HCT116 (cell line): Measurements from ENCODE around the gene PTBP3. TPM values are rescaled to one million over a fixed set of nuclear protein-coding genes. Genes with fewer than 3 reads are reported as not detected.

Experiments
- ATAC-seq: fragments of 200-7000 bp; cut with Tn5 transposase; 2 replicates; pipeline ENCODE4 v1.9.1; 2020; ENCODE audit warnings: mild to moderate bottlenecking, moderate library complexity
- BruUV-seq: library from RNA; stranded (reverse); fragments of 400-500 nt; replicated peaks from 2 replicates; lab custom pipeline; 2021; lab: Mats Ljungman, UMichigan
- CTCF ChIA-PET: fragments of 300-600 bp; sonication (Branson Sonifier 250); formaldehyde crosslinking; loops from one replicate; lab custom pipeline; 2021; ENCODE audit warnings: antibody characterized with exemption; lab: Charles Lee
- POLR2A ChIA-PET: fragments of 300-600, 350-600 bp; sonication (Branson Sonifier 250); formaldehyde crosslinking; loops from one replicate; lab custom pipeline; 2021; ENCODE audit warnings: antibody characterized with exemption; lab: Charles Lee
- RAD21 ChIA-PET, 2 experiments: fragments of 300-600 bp; sonication (Branson Sonifier 250); formaldehyde crosslinking; loops; one replicate each; lab custom pipeline; 2023; ENCODE audit warnings: low total read pairs in 2 of 2; ENCODE audit not compliant: uncharacterized antibody in 2 of 2, unreplicated experiment in 2 of 2, low non-redundant PET in 1 of 2; lab: Charles Lee
- DNase-seq: peaks from one replicate; pipeline ENCODE4 v3.0.0-alpha.2; 2010; ENCODE audit warnings: low read depth, low spot score
- H2AFZ ChIP-seq: fragments of 200-600 bp; shearing (Covaris generic), sonication (generic); 2 replicates; pipeline ENCODE4 v1.6.1; 2017; ENCODE audit warnings: low read depth, mixed run types, mixed read lengths, antibody characterized with exemption, low read length; ENCODE audit not compliant: poor library complexity, severe bottlenecking
- H3K27ac ChIP-seq: 2 replicates; pipeline ENCODE4 v1.5.1; 2012; ENCODE audit warnings: low read depth, low read length
- H3K27me3 ChIP-seq: fragments of 200-600 bp; sonication (generic); 2 replicates; pipeline ENCODE4 v1.6.1; 2016; ENCODE audit warnings: mixed run types, low read length, mixed read lengths; ENCODE audit not compliant: insufficient read depth
- H3K36me3 ChIP-seq, 2 experiments: fragments of 200-500 bp in 1 of 2; fragments of 200-600 bp in 1 of 2; sonication (Bioruptor generic) in 1 of 2; sonication (generic) in 1 of 2; 2 replicates each; pipeline versions ENCODE4 v1.5.1 to v1.6.1; 2014 to 2016; ENCODE audit warnings: low read length in 2 of 2, inconsistent platforms in 1 of 2, mixed read lengths in 1 of 2, mixed run types in 1 of 2; ENCODE audit not compliant: insufficient read depth in 2 of 2, control insufficient read depth in 1 of 2
- H3K4me1 ChIP-seq, 2 experiments: fragments of 200-600 bp in 1 of 2; sonication (generic) in 1 of 2; 2 replicates each; pipeline versions ENCODE4 v1.5.1 to v1.6.1; 2012 to 2017; ENCODE audit warnings: low read length in 2 of 2, inconsistent platforms in 1 of 2, mild to moderate bottlenecking in 1 of 2, mixed read lengths in 1 of 2, mixed run types in 1 of 2, moderate library complexity in 1 of 2; ENCODE audit not compliant: insufficient read depth in 2 of 2, control insufficient read depth in 1 of 2
- H3K4me2 ChIP-seq: fragments of 200-600 bp; sonication (generic); 2 replicates; pipeline ENCODE4 v1.6.1; 2017; ENCODE audit warnings: mixed run types, low read length, mixed read lengths
- H3K4me3 ChIP-seq, 2 experiments: fragments of 200-600 bp in 1 of 2; sonication (generic) in 1 of 2; replicated peaks in 1 of 2; 2 replicates each; pipeline ENCODE4 v1.5.1; 2011 to 2016; ENCODE audit warnings: low read length in 2 of 2, control low read depth in 1 of 2, low read depth in 1 of 2, mild to moderate bottlenecking in 1 of 2, mixed read lengths in 1 of 2, mixed run types in 1 of 2
- H3K79me2 ChIP-seq: fragments of 200-600 bp; sonication (generic); 2 replicates; pipeline ENCODE4 v1.6.1; 2017; ENCODE audit warnings: mild to moderate bottlenecking, mixed run types, low read length, moderate library complexity, mixed read lengths; ENCODE audit not compliant: insufficient read depth
- H3K9ac ChIP-seq: fragments of 200-600 bp; sonication (generic); 2 replicates; pipeline ENCODE4 v1.6.1; 2016; ENCODE audit warnings: low read length, mixed read lengths
- H3K9me2 ChIP-seq: fragments of 200-600 bp; sonication (generic), shearing (Covaris generic); 2 replicates; pipeline ENCODE4 v1.6.1; 2017; ENCODE audit warnings: mixed run types, mild to moderate bottlenecking, moderate library complexity; ENCODE audit not compliant: insufficient read depth
- H3K9me3 ChIP-seq, 2 experiments: fragments of 200-500 bp in 1 of 2; fragments of 200-600 bp in 1 of 2; sonication (Bioruptor generic) in 1 of 2; sonication (generic) in 1 of 2; 2 replicates each; pipeline ENCODE4 v1.6.1; 2014 to 2017; ENCODE audit warnings: low read length in 2 of 2, mixed read lengths in 2 of 2, inconsistent platforms in 1 of 2, low read depth in 1 of 2, mild to moderate bottlenecking in 1 of 2, mixed run types in 1 of 2, moderate library complexity in 1 of 2; ENCODE audit not compliant: control insufficient read depth in 1 of 2, insufficient read depth in 1 of 2
- H4K20me1 ChIP-seq: fragments of 200-600 bp; sonication (generic), shearing (Covaris generic); 2 replicates; pipeline ENCODE4 v1.6.1; 2017; ENCODE audit warnings: mixed run types, mild to moderate bottlenecking, moderate library complexity; ENCODE audit not compliant: insufficient read depth
- CEBPB ChIP-seq: IDR thresholded peaks from 2 replicates; pipeline ENCODE4 v1.6.1; 2012; ENCODE audit warnings: low read depth
- CTCF ChIP-seq, 3 experiments: fragments of 200-600 bp in 1 of 3; sonication (generic) in 1 of 3; IDR thresholded peaks in 2 of 3; conservative IDR thresholded peaks in 1 of 3; 2 replicates each; pipeline ENCODE4 v1.5.1; 2012 to 2017; ENCODE audit warnings: low read depth in 2 of 3, low read length in 2 of 3, antibody characterized with exemption in 1 of 3, borderline replicate concordance in 1 of 3, control low read depth in 1 of 3, mild to moderate bottlenecking in 1 of 3, mixed read lengths in 1 of 3, mixed run types in 1 of 3, moderate library complexity in 1 of 3; ENCODE audit not compliant: insufficient read depth in 1 of 3
- EGR1 ChIP-seq: IDR thresholded peaks from 2 replicates; pipeline ENCODE4 v1.6.1; 2012; ENCODE audit warnings: low read depth
- ELF1 ChIP-seq: IDR thresholded peaks from 2 replicates; pipeline ENCODE4 v1.6.1; 2012; ENCODE audit warnings: low read depth, borderline replicate concordance
- EZH2phosphoT487 ChIP-seq: fragments of 200-600 bp; IDR thresholded peaks from 2 replicates; pipeline ENCODE4 v1.6.1; 2018; ENCODE audit warnings: antibody characterized with exemption, borderline replicate concordance
- FOSL1 ChIP-seq: IDR thresholded peaks from 2 replicates; pipeline ENCODE4 v1.6.1; 2012; ENCODE audit warnings: low read depth
- JUND ChIP-seq: IDR thresholded peaks from 2 replicates; pipeline ENCODE4 v1.6.1; 2012
- POLR2AphosphoS5 ChIP-seq: IDR thresholded peaks from 2 replicates; pipeline ENCODE4 v1.6.1; 2011; ENCODE audit warnings: mild to moderate bottlenecking, low read depth, low read length, moderate library complexity
- RAD21 ChIP-seq: IDR thresholded peaks from 2 replicates; pipeline ENCODE4 v1.6.1; 2012; ENCODE audit warnings: low read depth, mild to moderate bottlenecking
- SIN3A ChIP-seq: IDR thresholded peaks from 2 replicates; pipeline ENCODE4 v1.6.1; 2012; ENCODE audit warnings: low read depth
- SP1 ChIP-seq: IDR thresholded peaks from 2 replicates; pipeline ENCODE4 v1.6.1; 2012; ENCODE audit warnings: low read depth
- SRF ChIP-seq: IDR thresholded peaks from 2 replicates; pipeline ENCODE4 v1.6.1; 2012; ENCODE audit warnings: low read depth
- TCF7L2 ChIP-seq: IDR thresholded peaks from 2 replicates; pipeline ENCODE4 v1.7.0; 2011; ENCODE audit warnings: borderline replicate concordance, inconsistent platforms; ENCODE audit not compliant: insufficient read depth, insufficient read length; ENCODE audit errors: extremely low read depth
- YY1 ChIP-seq: IDR thresholded peaks from 2 replicates; pipeline ENCODE4 v1.6.1; 2011; ENCODE audit warnings: low read length, low read depth, moderate library complexity, mild to moderate bottlenecking; ENCODE audit not compliant: insufficient replicate concordance; ENCODE audit errors: extremely low read depth
- ZFX ChIP-seq: fragments of 450-650 bp; IDR thresholded peaks from 2 replicates; pipeline ENCODE4 v1.6.1; 2017
- ZNF274 ChIP-seq: fragments of 200-500 bp; sonication (Bioruptor generic); IDR thresholded peaks from 2 replicates; pipeline ENCODE4 v1.6.1; 2014; ENCODE audit warnings: mild to moderate bottlenecking, low read depth, low read length, inconsistent platforms
- intact Hi-C: fragments of 100-400 bp; cut with micrococcal nuclease; formaldehyde crosslinking; loops from 2 replicates; pipeline ENCODE4 v1.10.0; 2022
- total RNA-seq: library from RNA; stranded (reverse); gene quantifications from one replicate; pipeline ENCODE4 v1.2.1, GENCODE V29; 2021; ENCODE audit not compliant: unreplicated experiment
- TF ChIP-seq, protein P1 (sequence below): IDR thresholded peaks from 2 replicates; pipeline ENCODE4 v1.6.1; 2012

PTBP3 gene
- total RNA-seq, 1 experiment from 2014 or later: 102 TPM

DNA sequence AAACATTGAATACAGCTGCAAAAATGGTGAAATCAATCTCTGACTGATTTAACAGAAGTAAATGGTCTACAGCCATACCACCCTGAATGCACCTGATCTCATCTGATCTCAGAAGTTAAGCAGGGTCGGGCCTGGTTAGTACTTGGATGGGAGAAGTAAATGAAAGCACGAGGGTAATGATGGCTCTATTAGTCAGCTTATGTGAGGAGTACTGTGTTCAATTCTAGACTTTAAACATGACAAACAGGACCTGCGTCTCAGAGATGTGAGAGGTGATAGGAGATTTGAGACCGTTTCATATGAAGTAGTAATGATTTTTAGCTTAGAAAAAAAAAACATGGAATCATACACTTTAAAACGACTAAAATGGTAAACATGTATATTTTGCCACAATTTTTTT, 81.2 kb downstream of the PTBP3 start:
- no peaks in the 10 kb centered on the region for H3K9me2 ChIP-seq
- no peak overlapping the region for H2AFZ ChIP-seq
- no peak overlapping the region for H3K4me2 ChIP-seq
- ChIA-PET POLR2A (no interaction called here), CTCF (no interaction called here), RAD21 (no interaction called here)
- no peaks in the 10 kb centered on the region for H3K9me3 ChIP-seq
- peaks cover 0 to 17% of the 10 kb centered on the region in 2 experiments; a peak in 2 of 4 replicates for H3K4me1 ChIP-seq
- no peak overlapping the region for H3K4me3 ChIP-seq
- no peak overlapping the region for H3K9ac ChIP-seq
- intact Hi-C loops: no loop called here
- no peak overlapping the region for H3K27ac ChIP-seq
- no peak for ATAC-seq
- 0 out of 2 replicates have a peak, but pooled peaks cover 3% of the 10 kb centered on the region for H3K79me2 ChIP-seq
- H3K27me3 ChIP-seq: no peaks in the 10 kb centered on the region
- BruUV-seq: no TSS peak
- TF ChIP-seq ELF1: no peak
- TF ChIP-seq YY1: no peak
- no peak for TF ChIP-seq FOSL1
- no peak for TF ChIP-seq CEBPB
- no peak for TF ChIP-seq EZH2phosphoT487
- TF ChIP-seq CTCF (IDR thresholded peaks at IDR 0.05 in 2 of 3, conservative IDR thresholded peaks at IDR 0.05 in 1 of 3; ENCODE audit: borderline replicate concordance in 1 of 3, insufficient read depth in 1 of 3, low read depth in 2 of 3, low read length in 2 of 3): no peak
- TF ChIP-seq SIN3A: no peak
- no peak for TF ChIP-seq ZNF274
- TF ChIP-seq TCF7L2: no peak
- no peak for TF ChIP-seq JUND
- TF ChIP-seq EGR1: no peak
- TF ChIP-seq, protein P1, sequence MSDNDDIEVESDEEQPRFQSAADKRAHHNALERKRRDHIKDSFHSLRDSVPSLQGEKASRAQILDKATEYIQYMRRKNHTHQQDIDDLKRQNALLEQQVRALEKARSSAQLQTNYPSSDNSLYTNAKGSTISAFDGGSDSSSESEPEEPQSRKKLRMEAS: no peak
- no peak for TF ChIP-seq ZFX
- TF ChIP-seq RAD21: no peak
- no peak for TF ChIP-seq SRF
- TF ChIP-seq SP1: no peak
- no peak for TF ChIP-seq POLR2AphosphoS5
- no peak for DNase-seq
- H3K36me3 ChIP-seq: no peaks in the 10 kb centered on the region
- H4K20me1 ChIP-seq: no peaks in the 10 kb centered on the region
